ENCODE data around the gene KLF3. TPM values are rescaled to one million over a fixed set of nuclear protein-coding genes. Genes with fewer than 3 reads are reported as not detected.

KLF3 gene
- total and polyA plus RNA-seq, 11 donors, result 7.4 to 36.4 (median 20.8) TPM

DNA sequence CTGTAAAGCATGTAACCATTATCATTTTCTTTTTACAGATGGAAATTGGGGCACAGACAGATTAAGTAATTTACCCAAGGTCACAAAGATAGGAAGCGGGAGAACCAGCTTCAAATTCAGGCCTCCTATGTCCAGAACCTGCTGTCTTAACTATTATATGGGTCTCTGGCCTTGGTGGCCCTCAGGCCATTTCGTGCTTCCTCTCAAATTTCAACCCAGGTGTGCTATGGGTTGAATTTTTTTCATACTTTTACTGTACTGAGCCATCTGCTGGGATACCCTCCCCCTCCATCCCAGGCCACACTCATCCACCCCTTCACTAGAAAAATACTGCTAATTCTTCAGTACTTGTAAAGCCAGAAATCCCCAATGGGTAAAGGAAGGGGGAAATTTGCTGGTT is 42.3 kb downstream of the KLF3 start:
- no peak overlapping the region for H3K4me3 ChIP-seq
- no peaks in the 10 kb centered on the region for H3K36me3 ChIP-seq
- H3K27me3 ChIP-seq, result no peaks in the 10 kb centered on the region
- ATAC-seq, result no peak
- intact Hi-C loops (cut with DNase I), result no loop called here
- WGBS, 4 donors, result 90 to 98% (median 95%) methylated on average over 2 of the region's 2 CpGs
- DNase-seq, result no peak
- no peak overlapping the region for H3K27ac ChIP-seq
- TF ChIP-seq, protein P1, sequence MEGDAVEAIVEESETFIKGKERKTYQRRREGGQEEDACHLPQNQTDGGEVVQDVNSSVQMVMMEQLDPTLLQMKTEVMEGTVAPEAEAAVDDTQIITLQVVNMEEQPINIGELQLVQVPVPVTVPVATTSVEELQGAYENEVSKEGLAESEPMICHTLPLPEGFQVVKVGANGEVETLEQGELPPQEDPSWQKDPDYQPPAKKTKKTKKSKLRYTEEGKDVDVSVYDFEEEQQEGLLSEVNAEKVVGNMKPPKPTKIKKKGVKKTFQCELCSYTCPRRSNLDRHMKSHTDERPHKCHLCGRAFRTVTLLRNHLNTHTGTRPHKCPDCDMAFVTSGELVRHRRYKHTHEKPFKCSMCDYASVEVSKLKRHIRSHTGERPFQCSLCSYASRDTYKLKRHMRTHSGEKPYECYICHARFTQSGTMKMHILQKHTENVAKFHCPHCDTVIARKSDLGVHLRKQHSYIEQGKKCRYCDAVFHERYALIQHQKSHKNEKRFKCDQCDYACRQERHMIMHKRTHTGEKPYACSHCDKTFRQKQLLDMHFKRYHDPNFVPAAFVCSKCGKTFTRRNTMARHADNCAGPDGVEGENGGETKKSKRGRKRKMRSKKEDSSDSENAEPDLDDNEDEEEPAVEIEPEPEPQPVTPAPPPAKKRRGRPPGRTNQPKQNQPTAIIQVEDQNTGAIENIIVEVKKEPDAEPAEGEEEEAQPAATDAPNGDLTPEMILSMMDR (IDR thresholded peaks at IDR 0.05), result no peak
- no peak for TF ChIP-seq POLR2A (IDR thresholded peaks at IDR 0.05)
- no peaks in the 10 kb centered on the region for H3K9me3 ChIP-seq
- peaks cover 0 to 23% (median 10%) of the 10 kb centered on the region in 12 donors for H3K4me1 ChIP-seq

DNA sequence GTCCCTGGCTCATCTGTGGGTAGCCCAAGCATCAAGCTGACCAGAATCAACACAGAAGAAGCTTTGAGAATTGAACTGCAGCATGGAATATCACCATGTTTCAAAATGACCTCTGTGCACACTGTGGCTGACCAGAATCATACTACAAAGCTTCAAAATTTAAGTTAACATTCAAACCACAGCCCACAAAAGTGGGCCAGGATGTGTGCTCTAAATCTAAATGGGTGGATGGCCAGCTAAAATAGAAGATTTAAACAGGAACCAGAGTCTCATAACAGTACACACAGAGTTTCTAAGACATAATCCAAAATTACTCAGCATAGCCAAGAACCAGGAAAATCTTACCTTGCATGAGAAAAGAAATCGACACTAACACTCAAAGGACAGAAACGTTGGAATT is 46.1 kb downstream of the KLF3 start:
- intact Hi-C loops (cut with DNase I), result no loop called here
- no peak overlapping the region for H3K4me3 ChIP-seq
- H3K36me3 ChIP-seq, result no peaks in the 10 kb centered on the region
- DNase-seq (no peak), ATAC-seq (no peak)
- WGBS, 4 donors, result 86 to 99% (median 89%) methylated on average over 2 of the region's 2 CpGs
- no peaks in the 10 kb centered on the region for H3K27me3 ChIP-seq
- no peak overlapping the region for H3K27ac ChIP-seq
- peaks cover 0 to 1% (median 0%) of the 10 kb centered on the region in 12 donors for H3K4me1 ChIP-seq
- TF ChIP-seq, protein P1 (IDR thresholded peaks at IDR 0.05), result no peak
- TF ChIP-seq POLR2A (IDR thresholded peaks at IDR 0.05), result no peak
- peaks cover 0 to 10% (median 0%) of the 10 kb centered on the region in 12 donors for H3K9me3 ChIP-seq

DNA sequence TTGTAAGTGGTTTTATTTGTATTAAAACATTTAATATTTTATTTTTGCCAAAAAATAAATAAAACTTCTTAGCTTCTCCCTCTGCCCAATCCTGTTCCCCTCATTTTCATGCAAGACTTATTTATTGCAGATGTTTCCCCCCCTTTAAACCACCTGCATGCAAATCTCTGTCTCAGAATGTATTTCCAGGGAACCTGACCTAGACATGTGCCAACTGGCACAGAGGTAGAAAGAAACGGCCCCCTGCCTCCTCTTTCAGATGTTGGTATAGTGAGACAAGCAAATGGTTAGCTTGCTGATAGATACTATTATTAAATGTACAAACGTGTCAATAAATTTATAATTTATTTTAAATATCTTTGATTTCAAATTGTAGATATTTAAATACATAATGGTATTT is 47.1 kb downstream of the KLF3 start:
- ATAC-seq (no peak), DNase-seq (no peak)
- Histone ChIP-seq H3K36me3 (no peaks in the 10 kb centered on the region), H3K27me3 (no peaks in the 10 kb centered on the region), H3K27ac (no peak overlapping the region), H3K4me3 (no peak overlapping the region), H3K9me3 (peaks cover 0 to 10% (median 0%) of the 10 kb centered on the region in 12 donors), H3K4me1 (no peaks in the 10 kb centered on the region)
- no peak for TF ChIP-seq POLR2A (IDR thresholded peaks at IDR 0.05)
- TF ChIP-seq, protein P1 (IDR thresholded peaks at IDR 0.05), result no peak
- WGBS, 4 donors, result 73 to 81% (median 78%) methylated on average over 2 of the region's 2 CpGs
- intact Hi-C loops (cut with DNase I), result no loop called here

DNA sequence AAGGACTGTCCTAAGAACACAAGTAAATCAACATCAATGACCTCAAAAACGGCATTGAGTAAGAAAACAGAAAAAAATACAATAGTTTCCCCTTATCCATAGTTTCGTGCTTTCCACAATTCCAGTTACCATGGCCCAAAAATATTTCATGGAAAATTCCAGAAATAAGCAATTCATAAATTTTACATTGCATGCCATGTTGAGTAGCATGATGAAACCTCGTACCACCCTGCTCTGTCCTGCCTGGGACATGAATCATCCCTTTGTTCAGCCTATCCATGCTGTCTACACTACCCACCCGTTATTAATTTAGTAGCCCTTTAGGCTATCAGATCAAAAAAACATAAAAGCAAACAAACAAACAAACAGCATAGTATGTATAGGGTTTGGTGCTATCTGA is 51.1 kb downstream of the KLF3 start:
- WGBS, 4 donors, result 67 to 83% (median 73%) methylated on average over 4 of the region's 4 CpGs
- TF ChIP-seq, protein P1 (IDR thresholded peaks at IDR 0.05), result no peak
- TF ChIP-seq POLR2A (IDR thresholded peaks at IDR 0.05), result no peak
- H3K36me3 ChIP-seq, result no peaks in the 10 kb centered on the region
- H3K4me3 ChIP-seq, result no peak overlapping the region
- DNase-seq (no peak), ATAC-seq (no peak)
- no peaks in the 10 kb centered on the region for H3K27me3 ChIP-seq
- peaks cover 0 to 10% (median 0%) of the 10 kb centered on the region in 12 donors for H3K9me3 ChIP-seq
- no peak overlapping the region for H3K27ac ChIP-seq
- intact Hi-C loops (cut with DNase I), result no loop called here
- H3K4me1 ChIP-seq, result peaks cover 0 to 4% (median 0%) of the 10 kb centered on the region in 12 donors

Data from heart left ventricle (tissue), 16 donors.